Right renal cortex interstitium (tissue), 3 donors: Measurements from ENCODE around the gene ZNF134. TPM values are rescaled to one million over a fixed set of nuclear protein-coding genes. Genes with fewer than 3 reads are reported as not detected.
A peak's percentile ranks its signal among the peaks of the same experiment; 100 is the strongest.

Source experiments
- DNase-seq, 3 donors: peaks; one replicate each; pipeline ENCODE4 v3.0.0-alpha.2; 2013; ENCODE audit warnings: low read depth in 3 of 3, low spot score in 2 of 3
- polyA plus RNA-seq, 3 donors: library from polyadenylated mRNA; unstranded; fragments of 120-200 nt; gene quantifications; one replicate each; pipeline ENCODE4 v1.2.1, GENCODE V29; 2013; ENCODE audit not compliant: insufficient read length in 3 of 3

The ZNF134 gene
- polyA plus RNA-seq, 3 donors = 28.2 to 30.0 (median 28.5) TPM

GRCh38 chr19:57633832-57634131 is 19.7 kb downstream of the ZNF134 start:
- DNase-seq = no peak

GRCh38 chr19:57637379-57637778 is 23.3 kb downstream of the ZNF134 start:
- DNase-seq = no peak

- no peak for DNase-seq
Observed at GRCh38 chr19:57641715-57642234, 27.7 kb downstream of the ZNF134 start.

- no peak for DNase-seq
Observed at GRCh38 chr19:57642396-57643046, 28.5 kb downstream of the ZNF134 start.

- no peak for DNase-seq
Observed at GRCh38 chr19:57643734-57644133, 29.7 kb downstream of the ZNF134 start.

GRCh38 chr19:57648331-57649003 is 34.4 kb downstream of the ZNF134 start:
- no peak for DNase-seq

- DNase-seq = no peak
Observed at GRCh38 chr19:57651654-57651996, 37.6 kb downstream of the ZNF134 start.

- DNase-seq = no peak
Observed at GRCh38 chr19:57653689-57654088, 39.6 kb downstream of the ZNF134 start.

GRCh38 chr19:57655443-57655842 is 41.4 kb downstream of the ZNF134 start:
- no peak for DNase-seq

- no peak for DNase-seq
Observed at GRCh38 chr19:57656346-57656745, 42.3 kb downstream of the ZNF134 start.

GRCh38 chr19:57664269-57665127 is 50.5 kb downstream of the ZNF134 start:
- peak; percentile 31 to 55 (median 43) for DNase-seq

- DNase-seq = no peak
Observed at GRCh38 chr19:57665261-57665806, 51.3 kb downstream of the ZNF134 start.

- no peak for DNase-seq
Observed at GRCh38 chr19:57667228-57667627, 53.2 kb downstream of the ZNF134 start.

GRCh38 chr19:57668635-57669034 is 54.6 kb downstream of the ZNF134 start, which contains the start of gene ZSCAN4:
Gene ZSCAN4 (plus strand): TSS chr19:57668935. CDS start chr19:57676146, 7,211 bp downstream.
- DNase-seq = no peak

GRCh38 chr19:57671124-57671895 is 57.3 kb downstream of the ZNF134 start:
- DNase-seq = no peak

- DNase-seq = no peak
Observed at GRCh38 chr19:57672466-57672865, 58.4 kb downstream of the ZNF134 start.
